DMS53 treated with DMSO at 0.1 percent for 48 hours (cell line): Measurements from ENCODE around the gene HYLS1.

Source experiments
- DNase-seq: peaks from one replicate; lab custom pipeline; 2025; ENCODE audit not compliant: unreplicated experiment; lab: John Stamatoyannopoulos, UW

Gene HYLS1

DNA sequence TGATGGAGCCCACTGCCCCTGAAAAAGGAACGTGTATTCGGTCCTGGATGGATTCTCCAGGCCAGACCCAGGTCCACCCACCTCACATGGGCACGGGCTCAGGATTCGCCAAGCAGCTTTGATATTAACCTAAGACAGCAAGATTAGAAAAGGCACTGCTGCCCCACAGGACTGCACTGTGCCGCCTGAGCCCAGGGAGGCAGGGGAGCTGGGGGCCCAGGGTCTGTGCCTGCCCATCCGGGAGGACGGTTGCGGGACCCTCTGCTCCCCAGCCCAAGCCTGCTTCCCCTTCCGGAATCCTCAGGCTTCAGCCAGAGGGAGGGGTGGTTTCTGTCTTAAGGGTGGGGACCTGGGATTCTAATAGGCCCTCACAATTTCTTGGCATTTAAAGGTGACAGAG lies 44.8 kb downstream of the HYLS1 start:
- DNase-seq, result no peak

DNA sequence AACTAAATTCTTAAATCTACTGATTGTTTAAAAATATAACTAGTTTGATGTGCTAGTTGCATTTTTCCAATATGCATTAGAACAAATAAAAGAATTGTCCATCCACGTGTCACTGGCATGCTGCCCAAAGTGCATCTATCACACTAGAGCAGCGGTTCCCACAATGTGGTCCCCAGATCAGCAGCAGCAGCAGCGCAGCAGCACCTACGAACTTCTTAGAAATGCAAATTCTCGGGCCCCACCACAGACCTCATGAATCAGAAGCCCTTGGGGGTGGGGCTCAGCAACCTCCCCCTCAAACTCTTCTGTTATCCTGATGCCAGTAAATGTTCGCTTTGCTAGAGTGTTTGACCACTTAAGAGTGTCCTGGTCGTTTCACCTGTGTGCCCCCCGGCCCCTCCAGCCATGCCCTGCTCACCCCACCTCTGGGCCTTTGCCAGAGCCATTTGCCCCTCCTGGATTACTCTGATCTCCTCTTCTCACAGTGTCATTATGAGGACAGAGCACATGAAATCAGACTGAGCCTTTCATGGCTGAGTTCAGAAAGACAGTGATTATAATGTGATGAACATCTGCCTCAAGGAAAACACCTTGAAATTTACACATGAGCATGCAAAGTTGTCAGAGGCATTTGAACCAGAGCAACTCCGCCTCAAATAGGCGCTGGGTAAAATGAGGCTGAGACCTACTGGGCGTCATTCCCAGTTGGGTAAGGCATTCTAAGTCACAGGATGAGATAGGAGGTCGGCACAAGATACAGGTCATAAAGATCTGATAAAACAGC lies 45.8 kb downstream of the HYLS1 start:
- no peak for DNase-seq

DNA sequence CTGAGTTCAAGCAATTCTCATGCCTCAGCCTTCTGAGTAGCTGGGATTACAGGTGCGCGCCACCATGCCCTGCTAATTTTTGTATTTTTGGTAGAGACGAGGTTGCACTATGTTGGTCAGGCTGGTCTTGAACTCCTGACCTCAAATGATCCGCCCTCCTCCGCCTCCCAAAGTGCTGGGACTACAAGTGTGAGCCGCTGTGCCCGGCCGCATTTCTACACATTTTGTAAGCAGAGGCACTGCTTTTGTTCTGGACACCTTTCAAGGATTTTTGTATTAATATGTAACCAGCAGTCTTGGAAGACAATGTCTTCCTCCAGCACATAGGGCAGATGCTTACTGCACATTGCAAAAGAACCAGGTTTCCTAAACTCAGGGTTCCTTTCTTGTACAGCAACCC lies 47.0 kb downstream of the HYLS1 start:
- no peak for DNase-seq

DNA sequence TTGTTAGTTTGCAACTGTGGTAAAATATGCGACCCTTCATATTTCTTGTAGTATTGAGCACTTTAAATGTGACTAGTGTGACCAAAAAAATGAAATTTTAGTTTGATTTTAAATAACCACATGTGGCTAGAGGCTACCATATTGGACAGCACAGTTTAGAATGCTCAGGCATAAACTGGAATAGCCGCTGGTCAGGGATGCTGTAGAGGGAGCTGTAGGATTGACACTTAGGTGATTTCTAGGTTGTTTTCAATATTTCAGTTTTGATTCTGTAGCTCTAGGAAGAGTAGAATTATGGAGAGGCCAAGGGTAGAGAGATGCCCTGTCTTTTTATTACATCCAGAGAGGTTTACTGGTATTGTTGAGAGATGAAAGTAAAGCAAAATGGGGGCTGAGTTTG lies 47.6 kb downstream of the HYLS1 start:
- DNase-seq, result no peak

DNA sequence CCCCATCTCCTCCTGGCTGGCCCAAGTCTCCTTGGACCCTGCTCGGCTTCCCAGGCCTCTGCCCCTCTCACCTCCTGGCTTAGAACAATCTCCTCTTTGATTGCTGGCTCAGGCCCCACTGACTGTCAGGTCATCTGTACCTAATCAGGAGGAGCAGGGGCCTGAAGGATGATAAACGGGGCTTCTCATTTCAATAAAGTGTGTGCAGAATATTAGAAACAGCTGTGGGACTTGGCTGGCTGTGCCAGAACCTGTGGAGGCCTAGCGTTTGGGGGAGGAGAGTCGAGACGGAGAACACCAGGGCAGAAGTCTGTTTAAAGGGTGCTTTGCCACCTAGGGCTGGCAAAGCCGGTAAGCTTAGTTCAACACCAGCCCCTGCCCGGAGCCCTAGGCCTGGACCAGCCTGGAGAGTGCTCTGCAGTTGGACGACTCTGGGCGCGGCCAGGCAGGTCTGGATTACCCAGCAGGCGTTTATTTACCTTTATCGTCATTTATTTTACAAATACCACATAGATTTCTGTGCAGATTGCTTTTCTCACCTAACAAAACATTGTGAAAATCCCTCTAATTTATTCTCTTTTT lies 48.2 kb downstream of the HYLS1 start:
- DNase-seq, result no peak

DNA sequence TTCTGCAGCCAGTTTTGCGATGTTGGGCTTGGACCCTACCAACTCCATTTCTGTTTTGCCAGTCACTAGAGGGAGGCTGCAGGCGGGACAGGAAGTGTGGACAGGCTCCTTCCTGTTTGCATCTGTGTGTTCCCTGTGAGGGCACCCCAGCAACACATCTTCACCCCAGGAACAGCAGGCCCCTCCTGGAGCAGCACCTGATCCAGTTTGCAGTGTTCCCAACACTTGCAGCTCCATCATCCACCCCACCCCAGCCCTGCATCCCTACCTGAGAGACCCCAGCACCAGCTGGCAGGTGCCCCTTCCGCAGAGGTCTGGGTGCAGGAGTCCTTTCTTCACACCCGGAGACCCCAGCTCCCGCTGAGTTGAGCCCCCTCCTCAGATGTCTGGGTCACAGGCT lies 51.0 kb downstream of the HYLS1 start:
- no peak for DNase-seq

DNA sequence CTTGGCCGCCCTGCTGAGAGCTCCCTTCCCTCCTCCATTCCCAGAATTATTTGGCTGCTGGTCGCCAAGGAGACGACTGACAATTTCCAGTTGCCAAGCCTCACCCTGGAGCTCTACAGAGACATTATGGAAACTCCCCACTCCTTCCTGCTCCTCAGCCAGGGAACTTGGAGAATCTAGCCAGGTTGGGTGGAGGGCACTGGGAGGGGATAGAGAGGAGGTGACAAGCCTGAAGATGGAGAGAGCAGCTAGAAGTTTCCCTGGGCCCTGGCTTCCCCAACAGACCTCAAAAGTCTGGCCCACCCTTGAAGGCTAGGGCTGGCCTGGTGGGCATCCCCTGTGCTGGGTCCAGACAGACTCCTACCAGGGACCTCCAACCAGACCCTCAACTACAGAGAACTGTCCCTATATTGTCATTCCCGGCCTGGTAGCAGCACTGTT lies 51.6 kb downstream of the HYLS1 start:
- DNase-seq, result no peak

DNA sequence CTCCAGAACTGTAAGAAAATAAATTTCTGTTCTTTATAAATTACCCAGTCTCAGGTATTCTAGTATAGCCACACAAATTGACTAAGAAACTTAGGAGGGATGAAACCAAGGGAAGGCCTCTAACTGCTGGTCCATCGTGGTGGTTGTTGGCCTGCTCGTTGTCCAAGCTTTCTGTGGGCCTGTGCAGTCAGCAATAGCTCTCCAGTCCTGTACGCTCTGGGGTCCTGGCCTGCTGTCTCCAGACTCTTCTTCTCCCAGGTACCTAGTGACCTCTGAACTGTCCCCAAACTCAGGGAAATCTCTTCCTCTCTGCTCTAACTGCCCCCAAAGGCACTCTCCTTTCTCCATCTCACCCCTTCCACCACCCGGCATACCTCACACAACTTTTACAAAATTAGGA lies 52.7 kb downstream of the HYLS1 start:
- no peak for DNase-seq

DNA sequence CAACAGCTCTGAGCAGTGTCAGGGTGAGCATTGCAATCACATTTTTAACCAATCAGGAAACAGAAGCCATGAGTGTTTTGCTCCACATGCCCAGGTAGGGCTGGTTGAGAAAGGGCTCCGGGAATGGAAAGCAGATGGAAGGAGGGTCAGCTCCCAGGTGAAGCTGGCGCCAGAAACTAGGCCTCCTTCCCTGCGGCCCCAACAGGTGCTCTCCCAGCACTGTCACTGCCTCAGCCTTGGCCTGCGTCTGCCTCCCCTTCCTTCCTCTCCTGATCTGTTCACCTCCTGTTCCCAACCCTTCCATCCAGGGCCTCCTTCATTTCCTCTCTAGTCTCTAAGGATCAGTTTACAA lies 53.8 kb downstream of the HYLS1 start:
- no peak for DNase-seq

DNA sequence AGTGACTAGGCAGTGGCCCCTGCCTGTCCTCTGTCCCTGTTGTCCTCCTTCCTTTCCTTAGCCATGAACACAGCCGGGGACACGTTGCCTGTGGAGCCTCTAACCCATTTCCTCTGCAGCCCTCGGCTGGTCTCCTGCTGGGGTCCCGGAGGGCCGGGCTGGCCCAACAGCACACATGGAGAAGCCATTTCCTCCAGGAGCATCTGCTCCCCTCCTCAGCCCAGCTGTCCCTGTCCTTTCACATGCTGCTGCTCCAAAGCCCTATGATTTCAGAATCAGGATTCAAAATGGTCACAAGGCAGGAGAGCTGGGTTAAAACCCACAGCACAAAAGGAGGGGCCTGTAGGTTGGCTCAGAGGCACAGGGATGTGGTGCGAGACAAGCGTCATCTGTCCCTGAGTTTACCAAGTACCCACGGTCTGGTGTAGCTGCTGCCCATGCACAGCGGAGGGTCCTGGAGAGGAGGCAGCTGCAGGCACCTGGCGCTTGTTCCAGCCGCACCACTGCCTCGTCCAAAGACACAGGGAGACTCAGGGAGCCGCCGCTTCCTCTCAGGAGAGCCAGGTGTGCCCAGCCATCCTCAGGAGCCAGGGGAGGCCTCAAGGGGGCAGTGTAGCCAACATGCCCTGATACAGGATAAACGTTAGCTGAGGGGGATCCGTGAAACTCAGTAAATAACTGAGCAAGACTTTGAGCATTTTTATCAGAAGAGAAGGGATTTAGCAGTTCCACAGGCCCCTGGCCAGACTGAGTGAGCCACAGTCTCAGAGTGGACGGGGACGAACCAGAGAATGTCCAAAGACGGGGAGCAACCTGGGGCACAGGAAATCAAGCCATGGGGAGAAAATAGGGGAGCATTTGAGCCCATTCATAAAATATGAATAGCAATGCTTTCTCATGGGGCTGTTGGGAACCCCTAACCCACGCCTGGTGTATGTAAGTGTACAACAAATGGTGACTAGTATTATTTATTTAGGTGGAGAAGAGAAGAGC lies 54.4 kb downstream of the HYLS1 start:
- DNase-seq, result peak; percentile 88

DNA sequence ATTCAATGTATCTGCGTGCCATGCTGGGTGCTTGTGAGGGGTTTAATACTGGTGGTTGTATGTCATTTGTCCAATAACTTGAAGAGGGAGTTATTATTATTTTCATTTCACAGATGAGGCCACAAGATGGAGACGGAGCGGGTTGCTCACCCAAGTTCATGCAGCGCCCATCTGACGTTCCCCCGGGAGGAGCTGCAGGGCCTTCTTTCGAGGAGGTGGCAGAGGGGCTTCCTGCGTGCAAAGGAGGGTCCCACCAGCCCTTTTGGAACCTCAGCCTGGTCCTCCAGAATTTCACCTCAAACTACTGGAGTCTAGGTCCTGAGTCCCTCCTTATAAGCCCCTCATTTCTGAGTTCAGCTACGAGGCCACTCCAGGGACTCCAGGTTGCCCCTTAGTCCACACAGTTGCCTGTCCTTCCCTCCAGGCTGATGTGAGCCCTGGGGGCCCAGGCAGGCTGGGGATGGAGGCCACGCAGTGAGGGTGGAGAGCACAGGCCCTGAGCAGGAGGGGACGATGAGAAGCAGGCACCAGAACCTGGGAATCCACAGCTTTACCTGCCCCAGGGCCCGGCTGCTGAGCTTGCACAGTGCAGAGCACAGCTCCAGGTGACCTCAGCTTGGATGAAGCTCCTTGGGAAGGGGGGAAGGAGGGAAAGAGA lies 55.4 kb downstream of the HYLS1 start:
- no peak for DNase-seq

DNA sequence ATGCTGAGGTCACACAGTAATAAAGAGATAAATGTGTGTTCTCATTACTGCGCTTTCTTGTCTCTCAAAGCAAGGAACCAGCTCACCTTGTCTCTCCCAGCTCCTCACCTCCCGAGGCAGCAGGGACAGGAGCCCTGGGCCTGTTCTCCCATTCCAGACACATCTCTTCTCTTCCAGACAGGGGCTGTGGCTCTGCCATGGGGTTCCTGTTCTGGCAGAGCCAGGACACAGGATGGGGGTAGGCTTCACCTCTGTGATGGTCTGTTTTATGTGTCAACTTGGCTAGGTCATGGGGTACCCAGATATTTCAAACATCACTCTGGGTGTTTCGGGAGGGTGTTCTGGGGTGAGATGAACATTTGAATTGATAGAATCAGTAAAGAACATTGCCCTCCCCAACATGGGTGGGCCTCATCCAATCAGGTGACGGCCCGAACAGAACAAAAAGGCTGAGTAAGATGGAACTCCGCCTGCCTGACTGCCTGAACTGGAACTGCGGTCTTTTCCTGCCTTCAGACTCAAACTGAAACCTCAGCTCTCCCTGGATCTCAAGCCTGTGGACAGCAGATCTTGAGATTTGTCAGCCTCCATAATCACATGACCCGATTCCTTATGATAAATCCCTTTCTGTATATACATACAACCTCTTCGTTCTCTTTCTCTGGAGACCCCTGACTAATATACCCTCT lies 56.3 kb downstream of the HYLS1 start:
- DNase-seq, result no peak

DNA sequence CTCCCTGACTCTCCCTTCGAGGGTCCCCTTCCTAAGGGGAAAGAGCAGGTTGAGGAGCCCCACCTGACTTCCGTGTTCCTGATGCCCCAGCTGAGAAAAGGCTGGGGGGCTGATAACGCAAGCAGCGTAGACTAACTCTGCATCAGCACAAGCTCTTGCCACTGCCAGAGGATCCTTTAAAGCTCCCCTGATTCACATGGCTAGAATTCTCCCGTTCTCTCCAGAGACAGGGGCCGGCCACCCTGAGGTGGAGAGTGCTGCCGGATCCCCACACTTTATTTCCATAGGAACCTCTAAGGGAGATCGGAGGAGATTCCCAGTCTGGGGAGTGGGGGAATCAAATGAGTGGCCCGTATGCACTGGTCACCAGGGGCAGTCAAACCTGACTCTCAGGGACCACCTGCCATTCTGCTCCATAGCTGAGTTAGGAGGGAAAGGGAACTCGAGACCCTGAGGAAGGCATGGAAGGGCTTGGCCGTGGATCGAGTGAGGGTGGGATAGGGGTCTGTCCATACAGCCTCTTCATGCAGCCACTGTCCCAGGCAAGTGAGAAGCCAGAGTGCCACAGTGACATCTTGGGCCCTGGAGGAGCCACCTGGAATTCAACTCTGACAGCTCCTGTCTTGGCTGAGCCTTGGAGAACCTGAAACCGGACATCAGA lies 57.0 kb downstream of the HYLS1 start:
- DNase-seq, result no peak

DNA sequence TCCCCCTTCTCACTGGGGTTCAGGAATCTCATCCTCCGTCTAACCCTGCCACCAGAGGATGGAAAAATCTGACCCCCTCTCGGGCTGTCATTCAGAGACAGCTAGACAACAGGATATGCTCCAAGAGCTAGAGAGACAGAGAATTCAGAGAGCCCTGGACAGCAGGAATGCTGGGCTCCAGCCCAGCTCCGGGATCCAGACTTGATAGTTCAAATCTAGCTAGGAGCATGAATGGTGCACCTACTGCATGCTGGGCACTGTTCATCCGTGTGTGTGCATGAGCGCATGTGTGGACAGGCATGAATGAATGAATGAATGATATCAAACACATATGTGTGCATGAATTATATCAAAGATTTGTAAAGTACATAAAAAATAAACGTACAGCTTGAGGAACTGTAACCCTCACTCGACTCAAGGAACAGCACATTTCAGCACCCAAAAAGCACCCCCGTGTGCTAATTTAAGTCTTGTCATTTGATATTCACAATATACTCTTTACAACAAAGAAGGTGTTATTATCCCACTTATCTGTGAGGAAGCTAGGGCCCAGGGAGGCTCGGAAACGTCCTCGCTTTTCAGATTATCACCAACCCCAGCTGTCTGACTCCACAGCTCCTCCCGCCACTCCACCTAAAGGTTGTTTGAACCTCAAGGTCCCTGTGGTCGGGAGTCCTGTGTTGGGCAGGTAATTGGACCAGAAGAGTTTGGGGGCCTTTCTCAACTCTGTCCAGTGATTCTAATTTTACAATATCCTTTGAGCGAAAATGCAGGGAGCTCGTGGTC lies 57.7 kb downstream of the HYLS1 start:
- peak; percentile 41 for DNase-seq

DNA sequence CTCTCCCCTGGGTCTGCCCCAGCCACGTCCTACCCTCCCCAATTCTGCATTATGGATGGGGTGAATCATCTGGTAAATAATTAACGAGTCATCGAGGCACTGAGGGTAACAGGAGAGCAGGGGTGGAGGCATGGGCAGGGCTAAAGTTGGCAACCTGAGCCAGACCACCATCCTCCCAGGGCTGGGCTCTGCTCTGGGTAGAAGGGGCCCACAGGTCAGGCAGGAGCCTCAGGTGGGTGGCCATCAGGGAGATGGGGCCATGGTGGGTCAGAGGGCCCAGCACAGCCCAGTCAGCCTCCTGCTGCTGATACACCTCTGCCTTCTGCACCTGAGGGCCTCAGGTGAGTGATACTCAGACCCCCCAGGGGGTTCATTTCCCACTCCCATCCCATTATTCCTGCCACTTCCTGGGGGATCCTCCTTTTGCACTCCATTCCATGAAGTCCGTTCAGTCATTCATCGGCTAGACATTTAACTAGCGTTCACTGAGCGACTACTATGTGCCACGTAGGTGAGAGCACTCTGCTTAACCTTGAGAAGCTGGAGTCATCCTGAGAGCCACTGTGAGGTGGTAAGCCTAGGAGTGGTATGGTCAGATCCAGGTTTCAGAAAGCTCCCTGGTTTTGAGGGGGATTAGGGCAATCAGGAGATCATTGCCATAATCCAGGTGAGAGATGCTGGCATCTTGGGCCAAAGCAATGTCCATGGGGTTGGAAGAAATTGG lies 58.5 kb downstream of the HYLS1 start, which contains the start of gene VSIG10L2:
VSIG10L2 (plus strand) TSS at position 248 of the 724 bp plus-strand sequence; CDS start at position 260, 12 bp downstream.
- peak; percentile 41 for DNase-seq

DNA sequence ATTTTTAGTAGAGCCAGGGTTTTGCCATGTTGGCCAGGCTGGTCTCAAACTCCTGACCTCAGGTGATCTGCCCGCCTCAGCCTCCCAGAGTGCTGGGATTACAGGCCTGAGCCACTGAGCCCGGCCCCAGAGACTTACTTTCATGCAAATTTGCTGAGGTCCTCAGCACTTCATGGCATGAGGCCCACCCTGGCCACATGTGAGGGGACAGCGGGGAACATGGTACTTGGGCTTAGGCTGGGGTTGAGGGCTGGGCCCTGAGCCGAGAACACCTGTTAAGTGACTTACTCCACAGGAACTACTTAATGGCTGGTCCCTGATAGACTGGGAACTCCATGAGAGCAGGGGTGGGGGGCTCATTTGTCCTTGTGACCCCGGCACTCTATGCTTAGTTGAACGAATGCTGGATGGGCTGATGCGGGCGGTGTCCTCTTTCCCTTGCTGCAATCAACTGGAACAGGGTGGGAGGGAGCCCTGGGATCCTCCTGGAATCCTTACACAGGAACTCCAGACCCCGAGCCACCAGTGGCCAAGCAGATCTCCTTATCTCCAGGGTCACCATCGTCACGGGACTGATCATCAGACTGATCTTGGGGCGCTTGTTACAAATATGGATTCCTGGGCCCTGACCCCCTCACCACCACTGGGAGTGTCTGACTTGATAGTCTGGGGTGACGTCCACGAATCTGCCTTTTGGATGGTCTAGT lies 59.4 kb downstream of the HYLS1 start:
- DNase-seq, result no peak

DNA sequence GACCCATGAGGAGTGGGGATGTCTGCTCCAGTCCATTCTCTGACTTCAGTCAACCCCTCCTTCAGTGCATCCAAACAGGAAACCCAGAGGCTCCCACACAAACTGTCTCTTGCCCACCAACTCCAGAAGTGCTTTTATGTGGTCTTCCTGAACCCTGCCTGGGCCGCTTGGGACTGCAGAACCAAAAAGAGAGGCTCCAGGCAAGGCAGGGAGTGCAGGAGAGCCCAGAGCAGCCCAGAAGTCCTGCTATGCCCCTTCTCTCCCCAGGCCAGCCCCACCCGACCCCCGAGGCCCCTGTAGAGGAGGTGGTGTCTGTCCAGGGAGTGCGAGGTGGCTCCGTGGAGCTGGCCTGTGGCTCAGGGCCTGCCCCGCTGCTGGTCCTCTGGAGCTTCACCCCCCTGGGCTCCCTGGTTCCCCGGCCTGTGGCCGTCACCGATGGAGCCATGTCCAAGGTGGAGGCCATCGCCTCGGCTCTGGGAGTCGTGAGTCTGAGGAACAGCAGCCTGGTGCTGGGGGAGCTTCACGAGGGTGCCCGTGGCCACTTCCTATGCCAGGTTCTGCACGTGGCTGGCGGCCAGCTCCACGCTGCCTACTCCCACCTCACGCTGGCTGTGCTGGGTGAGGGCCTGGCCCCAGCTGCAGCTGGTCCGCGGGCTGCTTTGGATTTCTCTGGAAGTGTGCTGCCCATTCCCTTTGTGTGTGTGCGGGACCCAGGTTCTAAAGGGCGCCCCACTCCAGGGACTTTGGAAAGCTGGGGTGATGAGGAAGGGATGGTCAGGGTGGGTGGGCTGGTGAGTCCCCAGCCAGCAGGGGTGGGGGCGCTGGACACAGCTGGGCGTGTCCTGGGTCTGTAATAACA lies 60.2 kb downstream of the HYLS1 start:
- DNase-seq, result no peak
